ENCODE results near the gene IFNL4. TPM values are rescaled to one million over a fixed set of nuclear protein-coding genes. Genes with fewer than 3 reads are reported as not detected.

Gene IFNL4
- total RNA-seq, 1 donor from 2014 or later, result not detected

DNA sequence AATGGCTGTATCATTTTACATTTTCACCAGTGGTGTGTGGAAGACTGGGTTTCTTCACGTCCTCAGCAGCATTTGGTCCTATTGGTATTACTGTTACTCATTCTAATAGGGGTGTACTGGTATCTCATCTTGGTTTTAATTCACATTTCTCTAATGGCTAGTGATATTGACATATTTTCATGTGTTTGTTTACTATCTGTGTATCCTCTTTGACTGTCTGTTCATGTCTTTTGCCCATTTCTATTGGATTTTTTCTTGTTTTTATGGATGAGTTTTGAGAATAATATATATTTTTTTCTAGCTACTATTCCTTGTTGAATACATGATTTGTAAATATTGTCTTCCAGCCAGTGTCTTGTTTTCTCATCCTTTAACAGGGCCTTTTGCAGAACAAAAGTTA, 33.4 kb upstream of the IFNL4 start:
- Histone ChIP-seq H4K20me1 (ENCODE audit: low read depth) (no peaks in the 10 kb centered on the region), H3K27me3 (peaks cover 85% of the 10 kb centered on the region), H3K36me3 (no peaks in the 10 kb centered on the region), H2AFZ (replicated peaks) (no peak overlapping the region), H3K4me2 (no peak overlapping the region), H3K4me3 (no peak overlapping the region), H3F3A (ENCODE audit: low read depth) (no peaks in the 10 kb centered on the region), H3K9me3 (ENCODE audit: low read depth) (no peaks in the 10 kb centered on the region), H3K4me1 (no peaks in the 10 kb centered on the region), H3K27ac (no peak overlapping the region), H3K79me2 (ENCODE audit: low read depth) (no peaks in the 10 kb centered on the region), H3K9ac (no peak overlapping the region)
- H3K4me3 Mint-ChIP-seq, result no peak overlapping the region
- peaks cover 11% of the 10 kb centered on the region for H3K9me3 Mint-ChIP-seq
- H3K27me3 Mint-ChIP-seq (ENCODE audit: insufficient read depth, low read depth), result peaks cover 11% of the 10 kb centered on the region
- H3K27ac Mint-ChIP-seq, result no peak overlapping the region
- H3K4me1 Mint-ChIP-seq, result no peaks in the 10 kb centered on the region
- no peak for DNase-seq (ENCODE audit: low spot score)
- H3K36me3 Mint-ChIP-seq, result no peaks in the 10 kb centered on the region
- TF ChIP-seq, protein P1, sequence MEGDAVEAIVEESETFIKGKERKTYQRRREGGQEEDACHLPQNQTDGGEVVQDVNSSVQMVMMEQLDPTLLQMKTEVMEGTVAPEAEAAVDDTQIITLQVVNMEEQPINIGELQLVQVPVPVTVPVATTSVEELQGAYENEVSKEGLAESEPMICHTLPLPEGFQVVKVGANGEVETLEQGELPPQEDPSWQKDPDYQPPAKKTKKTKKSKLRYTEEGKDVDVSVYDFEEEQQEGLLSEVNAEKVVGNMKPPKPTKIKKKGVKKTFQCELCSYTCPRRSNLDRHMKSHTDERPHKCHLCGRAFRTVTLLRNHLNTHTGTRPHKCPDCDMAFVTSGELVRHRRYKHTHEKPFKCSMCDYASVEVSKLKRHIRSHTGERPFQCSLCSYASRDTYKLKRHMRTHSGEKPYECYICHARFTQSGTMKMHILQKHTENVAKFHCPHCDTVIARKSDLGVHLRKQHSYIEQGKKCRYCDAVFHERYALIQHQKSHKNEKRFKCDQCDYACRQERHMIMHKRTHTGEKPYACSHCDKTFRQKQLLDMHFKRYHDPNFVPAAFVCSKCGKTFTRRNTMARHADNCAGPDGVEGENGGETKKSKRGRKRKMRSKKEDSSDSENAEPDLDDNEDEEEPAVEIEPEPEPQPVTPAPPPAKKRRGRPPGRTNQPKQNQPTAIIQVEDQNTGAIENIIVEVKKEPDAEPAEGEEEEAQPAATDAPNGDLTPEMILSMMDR (IDR thresholded peaks at IDR 0.05), result no peak
- TF ChIP-seq EZH2phosphoT487 (IDR thresholded peaks at IDR 0.05) (no peak), EZH2 (IDR thresholded peaks at IDR 0.05) (no peak)

DNA sequence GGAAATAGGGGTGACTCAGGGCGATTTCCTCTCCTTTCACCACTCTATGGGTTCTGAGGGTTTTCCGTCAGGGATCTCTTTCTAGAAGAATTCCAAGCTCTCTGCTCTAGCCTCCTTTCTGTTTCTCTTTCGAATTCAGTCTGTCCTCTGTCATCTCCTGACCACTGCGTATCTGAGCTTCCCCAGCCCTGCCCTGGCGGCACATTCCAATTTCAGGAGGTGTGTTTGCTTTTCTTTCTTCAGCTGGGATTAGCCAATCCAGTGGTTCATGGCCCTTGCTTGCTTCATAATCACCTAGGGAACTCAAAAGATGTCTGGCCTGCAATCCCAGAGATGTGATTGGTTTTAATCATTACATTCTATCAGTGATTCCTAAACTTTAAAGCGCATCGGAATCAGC, 28.9 kb upstream of the IFNL4 start:
- no peak overlapping the region for H3K4me3 ChIP-seq
- no peak overlapping the region for H2AFZ ChIP-seq (replicated peaks)
- no peaks in the 10 kb centered on the region for H3F3A ChIP-seq (ENCODE audit: low read depth)
- H3K27me3 ChIP-seq, result peaks cover 76% of the 10 kb centered on the region
- H4K20me1 ChIP-seq (ENCODE audit: low read depth), result no peaks in the 10 kb centered on the region
- no peak overlapping the region for H3K4me2 ChIP-seq
- no peaks in the 10 kb centered on the region for H3K36me3 ChIP-seq
- no peaks in the 10 kb centered on the region for H3K9me3 ChIP-seq (ENCODE audit: low read depth)
- H3K9me3 Mint-ChIP-seq, result peaks cover 7% of the 10 kb centered on the region
- H3K79me2 ChIP-seq (ENCODE audit: low read depth), result no peaks in the 10 kb centered on the region
- peaks cover 10% of the 10 kb centered on the region for H3K27me3 Mint-ChIP-seq (ENCODE audit: insufficient read depth, low read depth)
- no peaks in the 10 kb centered on the region for H3K4me1 Mint-ChIP-seq
- no peaks in the 10 kb centered on the region for H3K36me3 Mint-ChIP-seq
- no peak overlapping the region for H3K27ac Mint-ChIP-seq
- TF ChIP-seq, protein P1 (IDR thresholded peaks at IDR 0.05), result no peak
- no peak for TF ChIP-seq EZH2phosphoT487 (IDR thresholded peaks at IDR 0.05)
- no peak for TF ChIP-seq EZH2 (IDR thresholded peaks at IDR 0.05)
- H3K4me1 ChIP-seq, result no peaks in the 10 kb centered on the region
- no peak overlapping the region for H3K4me3 Mint-ChIP-seq
- H3K9ac ChIP-seq, result no peak overlapping the region
- no peak overlapping the region for H3K27ac ChIP-seq
- DNase-seq (ENCODE audit: low spot score), result no peak

DNA sequence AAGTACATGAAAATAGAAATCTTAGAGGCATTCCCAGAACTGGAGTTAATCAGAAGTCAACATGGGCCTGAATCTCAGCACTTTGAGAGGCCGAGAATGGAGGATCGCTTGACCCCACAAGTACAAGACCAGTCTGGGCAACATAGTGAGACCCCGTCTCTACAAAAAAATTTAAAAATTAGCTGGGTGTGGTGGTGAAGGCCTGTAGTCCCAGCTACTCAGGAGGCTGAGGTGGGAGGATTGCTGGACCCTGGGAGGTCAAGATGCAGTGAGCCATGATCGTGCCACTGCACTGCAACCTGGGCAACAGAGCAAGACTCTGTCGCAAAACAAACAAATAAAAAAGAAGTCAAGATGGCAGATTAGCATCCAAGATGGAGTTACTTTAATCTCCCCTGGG, 28.1 kb upstream of the IFNL4 start:
- no peak overlapping the region for H3K4me3 Mint-ChIP-seq
- TF ChIP-seq EZH2 (IDR thresholded peaks at IDR 0.05) (no peak), EZH2phosphoT487 (IDR thresholded peaks at IDR 0.05) (no peak)
- TF ChIP-seq, protein P1 (IDR thresholded peaks at IDR 0.05), result no peak
- H4K20me1 ChIP-seq (ENCODE audit: low read depth), result no peaks in the 10 kb centered on the region
- no peaks in the 10 kb centered on the region for H3K79me2 ChIP-seq (ENCODE audit: low read depth)
- no peaks in the 10 kb centered on the region for H3K4me1 Mint-ChIP-seq
- DNase-seq (ENCODE audit: low spot score), result no peak
- no peak overlapping the region for H3K9ac ChIP-seq
- H3K27me3 Mint-ChIP-seq (ENCODE audit: insufficient read depth, low read depth), result peaks cover 9% of the 10 kb centered on the region
- H3K36me3 ChIP-seq, result no peaks in the 10 kb centered on the region
- H3K9me3 Mint-ChIP-seq, result peaks cover 1% of the 10 kb centered on the region
- peaks cover 72% of the 10 kb centered on the region for H3K27me3 ChIP-seq
- no peak overlapping the region for H3K27ac Mint-ChIP-seq
- H3K4me2 ChIP-seq, result no peak overlapping the region
- no peaks in the 10 kb centered on the region for H3F3A ChIP-seq (ENCODE audit: low read depth)
- H2AFZ ChIP-seq (replicated peaks), result no peak overlapping the region
- H3K36me3 Mint-ChIP-seq, result no peaks in the 10 kb centered on the region
- no peak overlapping the region for H3K4me3 ChIP-seq
- no peak overlapping the region for H3K27ac ChIP-seq
- no peaks in the 10 kb centered on the region for H3K9me3 ChIP-seq (ENCODE audit: low read depth)
- no peaks in the 10 kb centered on the region for H3K4me1 ChIP-seq

Data from neural progenitor cell (in vitro differentiated cells).